SK-N-DZ (cell line): ENCODE measurements around the gene SSH3.
"Not testable (repeated sequence)": the region's sequence is repeated elsewhere in the genome, so short reads cannot be mapped to it uniquely, and the experiment has no call there.

Source experiments
- DNase-seq: peaks from one replicate; pipeline ENCODE4 v3.0.0-alpha.2; 2015; ENCODE audit warnings: low spot score

SSH3 gene

GRCh38 chr11:67311556-67312082, 8.3 kb downstream of the SSH3 start:
- no peak for DNase-seq

GRCh38 chr11:67312187-67313021, 9.1 kb downstream of the SSH3 start:
- DNase-seq, result no peak

- DNase-seq, result no peak
Measured at GRCh38 chr11:67313125-67313890, 10.0 kb downstream of the SSH3 start.

GRCh38 chr11:67314218-67314617, 10.9 kb downstream of the SSH3 start:
- no peak for DNase-seq

- DNase-seq, result no peak
Measured at GRCh38 chr11:67315325-67315909, 12.1 kb downstream of the SSH3 start.

- DNase-seq, result no peak
Measured at GRCh38 chr11:67316882-67317204, 13.5 kb downstream of the SSH3 start.

- peak; percentile 96 for DNase-seq
Measured at GRCh38 chr11:67317205-67317887, 14.0 kb downstream of the SSH3 start.

- no peak for DNase-seq
Measured at GRCh38 chr11:67317888-67318555, 14.7 kb downstream of the SSH3 start.

GRCh38 chr11:67318876-67319275, 15.5 kb downstream of the SSH3 start:
- DNase-seq, result not testable (repeated sequence)

- DNase-seq, result no peak
Measured at GRCh38 chr11:67320011-67320410, 16.7 kb downstream of the SSH3 start.

- no peak for DNase-seq
Measured at GRCh38 chr11:67320691-67321090, 17.4 kb downstream of the SSH3 start.

GRCh38 chr11:67321313-67321871, 18.1 kb downstream of the SSH3 start:
- DNase-seq, result no peak

- DNase-seq, result no peak
Measured at GRCh38 chr11:67322049-67322448, 18.7 kb downstream of the SSH3 start.

- DNase-seq, result no peak
Measured at GRCh38 chr11:67323526-67323925, 20.2 kb downstream of the SSH3 start.

- DNase-seq, result no peak
Measured at GRCh38 chr11:67332081-67332691, 28.9 kb downstream of the SSH3 start.

GRCh38 chr11:67337257-67337656, 33.9 kb downstream of the SSH3 start:
- no peak for DNase-seq

- no peak for DNase-seq
Measured at GRCh38 chr11:67344264-67344663, 40.9 kb downstream of the SSH3 start.

GRCh38 chr11:67345247-67345919, 42.1 kb downstream of the SSH3 start:
- no peak for DNase-seq

GRCh38 chr11:67345920-67346819, 42.8 kb downstream of the SSH3 start:
- DNase-seq, result no peak
